NCI-H2081 (cell line): ENCODE measurements around the gene MPP2.

ENCODE experiments used
- DNase-seq, 2 experiments: peaks; one replicate each; lab custom pipeline; 2025; lab: John Stamatoyannopoulos, UW

The MPP2 gene

GRCh38 chr17:43846221-43846712, 61.1 kb downstream of the MPP2 start:
- DNase-seq, result peak; percentile 72 to 74

GRCh38 chr17:43845766-43846165, 61.6 kb downstream of the MPP2 start:
- DNase-seq, result no peak

GRCh38 chr17:43844241-43844640, 63.1 kb downstream of the MPP2 start:
- DNase-seq, result no peak

- DNase-seq, result no peak
These were observed 64.4 kb downstream of the MPP2 start for GRCh38 chr17:43842975-43843325.

- DNase-seq, result peak in 1 of 2 experiments; percentile 8
These were observed 65.0 kb downstream of the MPP2 start for GRCh38 chr17:43842091-43842974.

GRCh38 chr17:43841282-43841681, 66.1 kb downstream of the MPP2 start:
- no peak for DNase-seq

- DNase-seq, result no peak
These were observed 66.5 kb downstream of the MPP2 start for GRCh38 chr17:43840814-43841213.

GRCh38 chr17:43839670-43840108, 67.6 kb downstream of the MPP2 start:
- peak; percentile 90 to 97 for DNase-seq

GRCh38 chr17:43834106-43834505, 73.2 kb downstream of the MPP2 start:
- no peak for DNase-seq

GRCh38 chr17:43832976-43833829, 74.1 kb downstream of the MPP2 start, which contains the start of gene MPP3:
Gene MPP3, minus strand, starts transcription at chr17:43833146. Its CDS starts 1,240 bp downstream, at chr17:43831906.
- peak; percentile 62 to 70 for DNase-seq

GRCh38 chr17:43832168-43832975, 75.0 kb downstream of the MPP2 start:
- peak in 1 of 2 experiments; percentile 30 for DNase-seq

- DNase-seq, result no peak
These were observed 75.7 kb downstream of the MPP2 start for GRCh38 chr17:43831633-43832032.

GRCh38 chr17:43830510-43831140, 76.7 kb downstream of the MPP2 start:
- DNase-seq, result no peak

- no peak for DNase-seq
These were observed 77.6 kb downstream of the MPP2 start for GRCh38 chr17:43829738-43830137.

GRCh38 chr17:43827596-43827995, 79.7 kb downstream of the MPP2 start:
- no peak for DNase-seq

- no peak for DNase-seq
These were observed 81.1 kb downstream of the MPP2 start for GRCh38 chr17:43826206-43826605.

GRCh38 chr17:43825567-43825966, 81.8 kb downstream of the MPP2 start:
- DNase-seq, result no peak
